ENCODE measurements around the gene DIS3L2.

GRCh38 chr2:232228971-232229894 lies 267.7 kb downstream of the DIS3L2 start:
- no peak for TF ChIP-seq EZH2 (IDR thresholded peaks at IDR 0.05; ENCODE audit: low read depth)
- no peak for TF ChIP-seq CTCF (conservative IDR thresholded peaks at IDR 0.05)
